GM12864 (cell line): Measurements from ENCODE around the gene TAF11.
"Not testable (repeated sequence)": the region's sequence is repeated elsewhere in the genome, so short reads cannot be mapped to it uniquely, and the experiment has no call there.

Experiments used
- DNase-seq: peaks from one replicate; pipeline ENCODE4 v3.0.0-alpha.2; 2011; ENCODE audit warnings: low read depth
- H3K4me3 ChIP-seq: 2 replicates; pipeline ENCODE4 v1.5.1; 2011; ENCODE audit warnings: mild to moderate bottlenecking, low read depth, low read length, control low read depth
- CTCF ChIP-seq: IDR thresholded peaks from 2 replicates; pipeline ENCODE4 v1.5.1; 2011; ENCODE audit warnings: low read depth, mild to moderate bottlenecking, moderate library complexity, low read length, control low read depth, inconsistent platforms; ENCODE audit errors: missing control alignments

Gene TAF11

GRCh38 chr6:34855463-34855862 lies 32.4 kb downstream of the TAF11 start:
- no peak for TF ChIP-seq CTCF
- DNase-seq, result no peak
- H3K4me3 ChIP-seq, result no peak overlapping the region

GRCh38 chr6:34852406-34853085 lies 35.3 kb downstream of the TAF11 start:
- TF ChIP-seq CTCF, result no peak
- H3K4me3 ChIP-seq, result no peak overlapping the region
- no peak for DNase-seq

- no peak for DNase-seq
- no peak for TF ChIP-seq CTCF
- H3K4me3 ChIP-seq, result no peak overlapping the region
Observed at GRCh38 chr6:34851361-34851760, 36.5 kb downstream of the TAF11 start.

GRCh38 chr6:34849066-34849465 lies 38.8 kb downstream of the TAF11 start:
- H3K4me3 ChIP-seq, DNase-seq: not testable (repeated sequence)

GRCh38 chr6:34839666-34840352 lies 48.0 kb downstream of the TAF11 start:
- no peak overlapping the region for H3K4me3 ChIP-seq
- DNase-seq, result no peak
- no peak for TF ChIP-seq CTCF

GRCh38 chr6:34837528-34837927 lies 50.3 kb downstream of the TAF11 start:
- H3K4me3 ChIP-seq, result no peak overlapping the region
- DNase-seq, result no peak
- TF ChIP-seq CTCF, result no peak

- no peak for DNase-seq
- TF ChIP-seq CTCF, result no peak
- no peak overlapping the region for H3K4me3 ChIP-seq
Observed at GRCh38 chr6:34836451-34836850, 51.4 kb downstream of the TAF11 start.
